Hematopoietic multipotent progenitor cell treated with erythropoietin and hydrocortisone succinate and interleukin-3 and kit ligand, for 4 days (in vitro differentiated cells): ENCODE measurements around the gene SOX21.

ENCODE experiments used
- DNase-seq: peaks from one replicate; pipeline ENCODE4 v3.0.0-alpha.2; 2015

The SOX21 gene

DNA sequence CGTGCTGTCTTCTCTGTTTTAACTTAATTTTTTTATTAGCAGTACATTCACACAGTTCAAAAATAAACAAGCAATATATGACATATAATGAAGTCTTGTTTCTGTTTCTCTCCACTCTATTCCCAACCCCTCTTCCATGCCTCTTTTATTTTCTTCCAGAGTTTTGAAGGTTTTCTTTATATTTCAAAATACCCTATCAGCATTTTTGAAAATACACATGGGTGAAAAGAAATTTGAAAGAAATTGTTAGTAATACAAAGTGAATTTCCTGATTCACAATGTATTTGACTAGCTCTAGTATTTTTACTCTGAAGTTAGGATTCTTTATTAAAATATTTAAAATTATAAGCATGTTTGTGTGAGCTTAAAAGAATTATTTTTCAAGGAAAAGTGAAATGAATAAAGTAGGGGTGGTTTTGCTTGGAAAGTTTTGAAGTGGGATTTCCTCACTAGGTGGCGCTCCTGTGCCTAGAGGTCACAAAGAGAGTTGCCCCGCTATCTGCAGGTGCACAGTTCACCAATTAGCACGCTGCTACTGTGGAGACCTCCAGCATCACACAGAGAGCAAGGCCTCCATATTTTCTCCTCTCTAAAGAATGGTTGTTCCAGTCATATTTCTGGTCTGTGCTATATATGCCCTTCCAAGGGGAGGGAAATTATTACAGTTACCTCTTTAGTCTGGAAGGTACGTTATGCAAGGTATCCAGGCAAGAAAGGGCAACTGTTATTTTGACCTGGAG lies 37.6 kb downstream of the SOX21 start:
- DNase-seq = peak; percentile 84

- DNase-seq = peak; percentile 58
These were observed 38.5 kb downstream of the SOX21 start for GRCh38 chr13:94673851-94674250.

- no peak for DNase-seq
These were observed 39.9 kb downstream of the SOX21 start for GRCh38 chr13:94672400-94672799.

DNA sequence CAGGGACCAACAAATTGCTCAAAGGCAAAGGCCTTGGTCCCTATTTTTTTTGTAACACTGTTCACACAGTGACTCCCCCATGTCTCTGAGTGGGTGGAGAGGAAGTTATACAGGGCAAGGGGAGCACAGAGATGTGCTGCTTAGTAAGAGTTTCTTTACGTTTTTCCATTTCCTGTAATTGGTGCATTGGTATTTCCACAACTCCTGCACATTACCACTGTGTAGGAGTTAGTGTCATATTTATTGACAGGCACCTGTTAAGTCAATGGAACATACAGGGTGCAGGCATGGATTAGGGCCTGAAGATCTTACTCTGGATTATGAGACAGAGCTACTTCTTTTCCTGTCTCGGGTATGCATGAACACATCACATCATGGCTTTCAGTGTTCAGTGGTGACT lies 45.2 kb downstream of the SOX21 start:
- no peak for DNase-seq

GRCh38 chr13:94666065-94666464 lies 46.3 kb downstream of the SOX21 start:
- no peak for DNase-seq

DNA sequence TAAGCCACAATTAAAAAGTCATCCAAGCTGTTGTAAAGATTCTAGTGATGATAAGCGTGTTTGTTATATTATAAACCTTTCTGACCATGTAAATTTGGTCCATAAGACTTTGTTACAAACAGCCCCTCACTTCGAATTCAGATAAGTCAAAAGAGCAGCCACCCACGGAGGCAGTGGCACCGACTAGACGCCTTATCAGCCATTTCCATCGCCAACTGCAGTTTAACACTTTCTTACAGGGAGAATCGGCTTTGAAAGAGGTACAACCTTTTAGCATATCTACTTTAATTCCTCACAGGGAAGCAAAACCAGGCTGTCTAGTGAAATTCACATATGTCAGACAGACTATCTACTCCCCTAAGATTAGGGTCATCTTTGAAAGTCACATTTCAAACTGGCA lies 47.5 kb downstream of the SOX21 start:
- peak; percentile 65 for DNase-seq

DNA sequence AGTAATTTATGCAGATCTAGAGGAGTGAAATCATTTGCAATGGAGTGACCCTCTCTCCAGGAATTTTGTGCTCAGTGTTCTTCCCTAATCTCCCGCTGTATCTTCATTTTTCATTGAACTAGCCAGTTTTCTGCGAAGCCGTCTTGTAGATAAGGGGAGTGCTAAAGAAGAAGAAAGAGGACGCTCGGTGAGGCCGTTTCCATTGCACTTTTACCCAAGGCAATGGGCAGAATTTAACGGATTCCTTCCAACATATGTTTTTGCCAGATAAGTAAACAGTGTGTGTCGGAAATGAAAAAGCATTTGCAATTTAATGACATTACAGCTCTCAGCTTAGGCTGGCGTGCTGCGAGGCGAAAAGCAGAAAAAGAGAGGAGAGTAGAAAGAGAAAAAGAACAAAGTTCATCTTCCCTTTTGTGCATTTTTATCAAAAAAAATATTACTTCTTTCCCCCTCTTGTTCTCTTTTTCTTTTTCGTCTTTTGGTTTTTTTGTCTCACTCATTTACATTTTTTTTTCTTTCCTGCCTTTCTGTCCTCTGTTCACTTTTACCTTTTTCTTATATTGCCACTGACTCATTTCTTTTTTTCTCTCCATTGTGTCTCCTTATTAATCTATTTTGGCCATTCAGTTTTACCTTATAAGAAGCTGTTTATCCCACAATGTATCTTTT lies 49.9 kb downstream of the SOX21 start:
- DNase-seq = peak; percentile 95

- DNase-seq = no peak
These were observed 50.9 kb downstream of the SOX21 start for GRCh38 chr13:94661406-94661805.

DNA sequence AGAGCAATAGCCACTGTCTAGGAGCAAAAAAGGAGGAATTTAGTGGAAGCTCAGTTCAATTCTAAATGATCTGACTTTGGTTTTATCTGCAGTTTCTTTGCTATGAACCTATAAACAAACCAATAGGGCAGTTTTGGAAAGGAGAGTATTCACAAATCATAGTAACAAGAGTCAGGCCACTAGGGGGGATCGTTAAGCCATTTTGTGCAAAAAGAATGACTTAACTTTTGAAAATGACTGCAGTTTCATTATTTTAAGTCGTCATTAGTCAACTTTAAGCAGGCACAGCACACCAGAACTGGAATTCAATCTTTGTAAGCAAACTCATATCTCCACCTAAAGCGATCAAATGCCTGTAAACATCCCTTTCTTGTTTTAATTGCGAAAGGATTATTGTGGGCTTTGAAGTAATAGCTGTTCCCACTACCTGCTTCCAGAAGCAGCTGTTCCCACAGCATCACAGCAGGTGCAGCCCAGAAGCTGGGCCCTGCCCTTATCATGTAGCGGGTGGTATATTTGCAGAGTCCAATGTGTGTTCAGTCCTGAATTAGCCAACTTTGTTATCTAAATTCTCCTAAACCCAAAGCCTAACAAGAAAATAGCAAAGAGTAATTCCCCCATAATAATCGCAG lies 51.5 kb downstream of the SOX21 start:
- DNase-seq = peak; percentile 88
